Activated T-cell treated with anti-CD3 and anti-CD28 coated beads, Interleukin-2, amount 50 U/mL, for 4 hours (primary cell): ENCODE results near the gene ALKBH3. TPM values are rescaled to one million over a fixed set of nuclear protein-coding genes. Genes with fewer than 3 reads are reported as not detected.
A peak's percentile ranks its signal among the peaks of the same experiment; 100 is the strongest.

Experiments used
- ATAC-seq, 2 donors: fragments of 200-7000 bp; cut with Tn5 transposase; one replicate each; pipeline ENCODE4 v1.10.0; 2021
- DNase-seq: peaks from one replicate; pipeline ENCODE4 v3.0.0-alpha.2; 2020
- H3K27me3 Mint-ChIP-seq: one replicate; pipeline ENCODE4 v1.8.0; 2021; ENCODE audit warnings: low read depth, mixed read lengths
- H3K36me3 Mint-ChIP-seq: one replicate; pipeline ENCODE4 v1.8.0; 2022; ENCODE audit warnings: mixed read lengths; ENCODE audit not compliant: insufficient read depth
- H3K4me1 Mint-ChIP-seq: one replicate; pipeline ENCODE4 v1.8.0; 2021; ENCODE audit warnings: low read depth, mixed read lengths
- H3K4me3 Mint-ChIP-seq: one replicate; pipeline ENCODE4 v1.8.0; 2021; ENCODE audit warnings: mild to moderate bottlenecking, moderate library complexity, mixed read lengths
- H3K9me3 Mint-ChIP-seq: one replicate; pipeline ENCODE4 v1.8.0; 2021; ENCODE audit warnings: mixed read lengths
- total RNA-seq, 3 donors: library from RNA; stranded (reverse); gene quantifications; one replicate each; pipeline ENCODE4 v1.2.1, GENCODE V29; 2021

Gene ALKBH3
- total RNA-seq, 3 donors from 2014 or later = 43.1 to 59.1 (median 58.0) TPM

GRCh38 chr11:43868852-43869567 lies 11.6 kb upstream of the ALKBH3 start:
- H3K36me3 Mint-ChIP-seq = no peaks in the 10 kb centered on the region
- peaks cover 22% of the 10 kb centered on the region for H3K4me1 Mint-ChIP-seq
- ATAC-seq = peak; percentile 96
- H3K9me3 Mint-ChIP-seq = peaks cover 6% of the 10 kb centered on the region
- H3K4me3 Mint-ChIP-seq = no peak overlapping the region
- H3K27me3 Mint-ChIP-seq = peaks cover 38% of the 10 kb centered on the region
- DNase-seq = no peak

- peaks cover 22% of the 10 kb centered on the region for H3K4me1 Mint-ChIP-seq
- peaks cover 6% of the 10 kb centered on the region for H3K9me3 Mint-ChIP-seq
- H3K36me3 Mint-ChIP-seq = no peaks in the 10 kb centered on the region
- DNase-seq (no peak), ATAC-seq (no peak)
- H3K4me3 Mint-ChIP-seq = no peak overlapping the region
- H3K27me3 Mint-ChIP-seq = peaks cover 28% of the 10 kb centered on the region
Measured at GRCh38 chr11:43871051-43871450, 9.6 kb upstream of the ALKBH3 start.

- Mint-ChIP-seq H3K36me3 (no peaks in the 10 kb centered on the region), H3K4me1 (peaks cover 17% of the 10 kb centered on the region), H3K4me3 (no peak overlapping the region), H3K9me3 (no peaks in the 10 kb centered on the region), H3K27me3 (peaks cover 44% of the 10 kb centered on the region)
- DNase-seq (no peak), ATAC-seq (no peak)
Measured at GRCh38 chr11:43872995-43873394, 7.6 kb upstream of the ALKBH3 start.

GRCh38 chr11:43874078-43874477 lies 6.6 kb upstream of the ALKBH3 start:
- Mint-ChIP-seq H3K4me1 (peaks cover 7% of the 10 kb centered on the region), H3K27me3 (peaks cover 55% of the 10 kb centered on the region), H3K4me3 (no peak overlapping the region), H3K9me3 (no peaks in the 10 kb centered on the region), H3K36me3 (no peaks in the 10 kb centered on the region)
- no peak for ATAC-seq
- DNase-seq = no peak

- H3K36me3 Mint-ChIP-seq = no peaks in the 10 kb centered on the region
- H3K9me3 Mint-ChIP-seq = no peaks in the 10 kb centered on the region
- ATAC-seq (no peak), DNase-seq (no peak)
- no peak overlapping the region for H3K4me3 Mint-ChIP-seq
- H3K27me3 Mint-ChIP-seq = peaks cover 56% of the 10 kb centered on the region
- H3K4me1 Mint-ChIP-seq = no peaks in the 10 kb centered on the region
Measured at GRCh38 chr11:43874738-43875137, 5.9 kb upstream of the ALKBH3 start.

GRCh38 chr11:43879789-43880639 lies 617 bp upstream of the ALKBH3 start:
- peak; percentile 3 to 23 for ATAC-seq
- peak overlapping the region; percentile 94 for H3K4me3 Mint-ChIP-seq
- DNase-seq = no peak

GRCh38 chr11:43892851-43893250 lies 12.2 kb downstream of the ALKBH3 start:
- no peaks in the 10 kb centered on the region for H3K9me3 Mint-ChIP-seq
- ATAC-seq (no peak), DNase-seq (no peak)
- H3K4me3 Mint-ChIP-seq = no peak overlapping the region
- peaks cover 58% of the 10 kb centered on the region for H3K36me3 Mint-ChIP-seq
- no peaks in the 10 kb centered on the region for H3K27me3 Mint-ChIP-seq
- peaks cover 5% of the 10 kb centered on the region for H3K4me1 Mint-ChIP-seq

More at GRCh38 chr11:43879789-43880639, 617 bp upstream of the ALKBH3 start:
- Mint-ChIP-seq H3K9me3 (no peaks in the 10 kb centered on the region), H3K27me3 (peaks cover 29% of the 10 kb centered on the region), H3K36me3 (peaks cover 18% of the 10 kb centered on the region), H3K4me1 (peaks cover 23% of the 10 kb centered on the region)

GRCh38 chr11:43894546-43894945 lies 13.9 kb downstream of the ALKBH3 start:
- no peak overlapping the region for H3K4me3 Mint-ChIP-seq
- ATAC-seq (no peak), DNase-seq (no peak)
- peaks cover 69% of the 10 kb centered on the region for H3K36me3 Mint-ChIP-seq
- H3K4me1 Mint-ChIP-seq = peaks cover 5% of the 10 kb centered on the region
- H3K27me3 Mint-ChIP-seq = no peaks in the 10 kb centered on the region
- H3K9me3 Mint-ChIP-seq = no peaks in the 10 kb centered on the region

- Mint-ChIP-seq H3K9me3 (no peaks in the 10 kb centered on the region), H3K27me3 (no peaks in the 10 kb centered on the region), H3K36me3 (peaks cover 62% of the 10 kb centered on the region), H3K4me1 (no peaks in the 10 kb centered on the region), H3K4me3 (no peak overlapping the region)
- no peak for DNase-seq
- no peak for ATAC-seq
Measured at GRCh38 chr11:43895601-43896000, 15.0 kb downstream of the ALKBH3 start.

- peaks cover 63% of the 10 kb centered on the region for H3K36me3 Mint-ChIP-seq
- H3K4me3 Mint-ChIP-seq = no peak overlapping the region
- H3K9me3 Mint-ChIP-seq = no peaks in the 10 kb centered on the region
- DNase-seq = no peak
- H3K4me1 Mint-ChIP-seq = no peaks in the 10 kb centered on the region
- no peak for ATAC-seq
- H3K27me3 Mint-ChIP-seq = no peaks in the 10 kb centered on the region
Measured at GRCh38 chr11:43898574-43898973, 17.9 kb downstream of the ALKBH3 start.

- no peaks in the 10 kb centered on the region for H3K4me1 Mint-ChIP-seq
- H3K4me3 Mint-ChIP-seq = no peak overlapping the region
- peaks cover 67% of the 10 kb centered on the region for H3K36me3 Mint-ChIP-seq
- H3K27me3 Mint-ChIP-seq = no peaks in the 10 kb centered on the region
- no peaks in the 10 kb centered on the region for H3K9me3 Mint-ChIP-seq
- no peak for DNase-seq
- no peak for ATAC-seq
Measured at GRCh38 chr11:43899094-43899493, 18.5 kb downstream of the ALKBH3 start.

GRCh38 chr11:43901551-43901950 lies 20.9 kb downstream of the ALKBH3 start:
- Mint-ChIP-seq H3K4me3 (no peak overlapping the region), H3K4me1 (peaks cover 4% of the 10 kb centered on the region), H3K27me3 (no peaks in the 10 kb centered on the region), H3K9me3 (no peaks in the 10 kb centered on the region), H3K36me3 (peaks cover 62% of the 10 kb centered on the region)
- DNase-seq (no peak), ATAC-seq (no peak)

GRCh38 chr11:43903078-43903477 lies 22.4 kb downstream of the ALKBH3 start:
- peaks cover 10% of the 10 kb centered on the region for H3K4me1 Mint-ChIP-seq
- no peaks in the 10 kb centered on the region for H3K27me3 Mint-ChIP-seq
- H3K36me3 Mint-ChIP-seq = peaks cover 62% of the 10 kb centered on the region
- H3K4me3 Mint-ChIP-seq = no peak overlapping the region
- ATAC-seq (no peak), DNase-seq (no peak)
- H3K9me3 Mint-ChIP-seq = no peaks in the 10 kb centered on the region

- Mint-ChIP-seq H3K27me3 (no peaks in the 10 kb centered on the region), H3K4me3 (no peak overlapping the region), H3K4me1 (peaks cover 11% of the 10 kb centered on the region), H3K9me3 (no peaks in the 10 kb centered on the region), H3K36me3 (peaks cover 61% of the 10 kb centered on the region)
- no peak for DNase-seq
- no peak for ATAC-seq
Measured at GRCh38 chr11:43903969-43904368, 23.3 kb downstream of the ALKBH3 start.
